Ovary (tissue), 9 donors: Measurements from ENCODE around the gene ENOX1. TPM values are rescaled to one million over a fixed set of nuclear protein-coding genes. Genes with fewer than 3 reads are reported as not detected.

Experiments used
- DNase-seq, 5 donors: peaks; one replicate each; pipeline ENCODE4 v3.0.0-alpha.2; 2019 to 2020
- H3K27ac ChIP-seq, 2 donors: fragments of 200-600 bp; one replicate each; pipeline versions ENCODE4 v1.5.1 to v1.8.0; 2019 to 2022
- H3K27me3 ChIP-seq: fragments of 200-600 bp; one replicate; pipeline ENCODE4 v1.8.0; 2022
- H3K36me3 ChIP-seq: fragments of 200-600 bp; sonication (generic); one replicate; pipeline ENCODE4 v1.5.1; 2019
- H3K4me1 ChIP-seq: one replicate; pipeline ENCODE4 v1.8.1; 2013; ENCODE audit warnings: mild to moderate bottlenecking, moderate library complexity; ENCODE audit not compliant: insufficient read depth
- H3K4me3 ChIP-seq: fragments of 200-600 bp; sonication (generic); one replicate; pipeline ENCODE4 v1.5.1; 2017
- H3K9me3 ChIP-seq, 2 donors: fragments of 200-600 bp in 1 of 2; sonication (generic) in 1 of 2; one replicate each; pipeline versions ENCODE4 v1.5.1 to v1.8.1; 2013 to 2019; ENCODE audit warnings: mild to moderate bottlenecking in 1 of 2, moderate library complexity in 1 of 2
- EP300 ChIP-seq: sonication (generic); formaldehyde crosslinking; IDR thresholded peaks from one replicate; pipeline ENCODE4 v1.6.1; 2017; ENCODE audit warnings: antibody characterized with exemption
- POLR2A ChIP-seq: fragments of 450-650 bp; IDR thresholded peaks from one replicate; pipeline ENCODE4 v1.6.1; 2017; ENCODE audit warnings: antibody characterized with exemption, mild to moderate bottlenecking, moderate library complexity
- WGBS, 3 donors: extraction: QIAGEN DNeasy Blood & Tissue Kit in 1 of 3; methylation state at CpG; one replicate each; pipeline versions ENCODE4 v1.1.5 to v1.1.7; 2013 to 2017; 5-methylcytosine and 5-hydroxymethylcytosine counted together
- intact Hi-C, 4 donors: fragments of 100-400 bp; cut with DNase I; formaldehyde crosslinking; loops; one replicate each; pipeline versions ENCODE4 v1.11.0 to v1.15.1; 2022 to 2023
- polyA plus RNA-seq, 2 donors: library from polyadenylated mRNA; stranded (reverse); fragments of 200-250 nt in 1 of 2; fragments of 350-450 nt in 1 of 2; fragmentation: Illumina TruSeq in 1 of 2; extraction: RNeasy Lipid Tissue Mini Kit (QIAGEN cat#74804) in 1 of 2; gene quantifications; one replicate each; pipeline ENCODE4 v1.2.3, GENCODE V29; 2013 to 2014
- total RNA-seq, 7 donors: library from RNA; depleted of rRNA in 2 of 7; stranded (reverse); fragments of >200 nt in 2 of 7; fragmentation: NEBNext Ultra II Directional in 3 of 7; extraction: Animal tissue kit (Norgen Biotek cat#: 25700) in 3 of 7; gene quantifications; one replicate each; pipeline versions ENCODE4 v1.1.0 to v1.2.4, GENCODE V29; 2016 to 2023
- TF ChIP-seq, protein P1 (sequence below), 3 donors: fragments of 450-650 bp in 2 of 3; fragments of 200-600 bp in 1 of 3; IDR thresholded peaks; one replicate each; pipeline versions ENCODE4 v1.5.1 to v1.8.0; 2016 to 2022; ENCODE audit warnings: antibody characterized with exemption in 3 of 3, mild to moderate bottlenecking in 1 of 3
- donor health status: DM: no; HTN: no; CAD: no; lungs with moderate emphysema.
- donor health status: DM: no; HTN: no; CAD: no.
- donor health status: Bipolar disorder and iron deficiency.
- donor health status: DM: yes; HTN: yes; CAD: no.
- donor health status: DM: no; HTN: no; CAD: no.
- donor health status: DM: yes; HTN: yes; CAD: no.

Gene ENOX1
- total and polyA plus RNA-seq, 9 donors: 3.6 to 17.5 (median 7.8) TPM

DNA sequence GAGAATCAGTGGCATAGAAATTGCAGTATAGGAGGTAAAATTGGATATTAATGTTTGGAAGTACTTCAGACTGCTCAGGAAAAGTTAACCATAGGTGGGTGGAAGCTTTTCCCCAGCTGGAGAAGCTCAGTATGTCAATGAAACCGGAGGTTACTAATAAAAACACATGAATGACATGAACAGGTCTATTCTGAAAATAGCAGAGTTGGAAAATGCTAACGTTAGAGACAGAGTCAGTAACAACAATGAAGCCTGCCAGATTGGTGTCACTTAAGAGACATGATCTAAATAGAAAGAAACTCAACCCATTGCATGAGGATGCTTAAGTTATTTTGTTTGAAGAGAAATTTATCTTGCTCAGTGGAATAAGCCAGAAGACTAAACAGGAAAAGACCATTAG is 398.9 kb downstream of the ENOX1 start:
- H3K4me3 ChIP-seq: no peak overlapping the region
- 32 to 37% (median 34%) methylated on average over 2 of the region's 2 CpGs for WGBS, 3 donors
- TF ChIP-seq POLR2A: no peak
- intact Hi-C loops: no loop called here
- no peaks in the 10 kb centered on the region for H3K27me3 ChIP-seq
- no peaks in the 10 kb centered on the region for H3K9me3 ChIP-seq
- H3K4me1 ChIP-seq: no peaks in the 10 kb centered on the region
- no peak for DNase-seq
- H3K27ac ChIP-seq: no peak overlapping the region
- H3K36me3 ChIP-seq: no peaks in the 10 kb centered on the region

DNA sequence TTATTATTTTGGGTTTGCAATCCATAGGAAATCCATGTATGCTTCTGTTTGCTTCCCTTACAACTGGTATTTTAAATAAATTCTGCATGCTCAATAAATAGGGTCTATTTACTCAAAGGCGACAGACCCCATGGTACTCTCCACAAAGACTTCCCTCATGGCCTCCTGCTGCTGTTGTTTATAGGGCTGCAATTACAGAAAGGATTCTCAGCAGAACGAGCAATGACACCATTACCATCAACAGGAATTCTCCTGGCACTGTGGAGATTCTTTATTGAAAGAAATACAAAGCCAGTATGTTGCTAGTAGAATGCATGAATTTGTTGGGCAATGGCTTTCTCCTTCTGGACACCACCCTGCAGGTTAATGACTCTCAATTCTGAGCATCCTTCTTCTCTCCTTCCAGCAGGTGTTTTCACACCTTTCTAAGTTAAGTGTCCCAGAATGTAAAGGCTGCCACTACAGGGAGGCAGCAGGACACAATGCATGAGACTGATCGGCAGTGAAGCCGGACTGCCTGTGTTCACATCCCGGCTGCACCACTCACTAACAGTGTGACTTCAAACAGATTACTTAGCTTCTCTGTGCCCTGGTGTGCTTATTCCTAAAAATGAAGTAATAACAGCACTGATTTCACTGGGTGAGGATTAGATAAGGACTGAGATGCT is 403.1 kb downstream of the ENOX1 start:
- Histone ChIP-seq H3K27ac (no peak overlapping the region), H3K4me1 (no peaks in the 10 kb centered on the region), H3K36me3 (no peaks in the 10 kb centered on the region), H3K9me3 (no peaks in the 10 kb centered on the region), H3K4me3 (no peak overlapping the region), H3K27me3 (no peaks in the 10 kb centered on the region)
- no peak for DNase-seq
- 92 to 96% (median 94%) methylated on average over 5 of the region's 5 CpGs for whole genome bisulfite sequencing, 3 donors
- intact Hi-C loops: no loop called here
- TF ChIP-seq, protein P1, sequence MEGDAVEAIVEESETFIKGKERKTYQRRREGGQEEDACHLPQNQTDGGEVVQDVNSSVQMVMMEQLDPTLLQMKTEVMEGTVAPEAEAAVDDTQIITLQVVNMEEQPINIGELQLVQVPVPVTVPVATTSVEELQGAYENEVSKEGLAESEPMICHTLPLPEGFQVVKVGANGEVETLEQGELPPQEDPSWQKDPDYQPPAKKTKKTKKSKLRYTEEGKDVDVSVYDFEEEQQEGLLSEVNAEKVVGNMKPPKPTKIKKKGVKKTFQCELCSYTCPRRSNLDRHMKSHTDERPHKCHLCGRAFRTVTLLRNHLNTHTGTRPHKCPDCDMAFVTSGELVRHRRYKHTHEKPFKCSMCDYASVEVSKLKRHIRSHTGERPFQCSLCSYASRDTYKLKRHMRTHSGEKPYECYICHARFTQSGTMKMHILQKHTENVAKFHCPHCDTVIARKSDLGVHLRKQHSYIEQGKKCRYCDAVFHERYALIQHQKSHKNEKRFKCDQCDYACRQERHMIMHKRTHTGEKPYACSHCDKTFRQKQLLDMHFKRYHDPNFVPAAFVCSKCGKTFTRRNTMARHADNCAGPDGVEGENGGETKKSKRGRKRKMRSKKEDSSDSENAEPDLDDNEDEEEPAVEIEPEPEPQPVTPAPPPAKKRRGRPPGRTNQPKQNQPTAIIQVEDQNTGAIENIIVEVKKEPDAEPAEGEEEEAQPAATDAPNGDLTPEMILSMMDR (IDR thresholded peaks at IDR 0.05): no peak
- TF ChIP-seq POLR2A (no peak), EP300 (no peak)

DNA sequence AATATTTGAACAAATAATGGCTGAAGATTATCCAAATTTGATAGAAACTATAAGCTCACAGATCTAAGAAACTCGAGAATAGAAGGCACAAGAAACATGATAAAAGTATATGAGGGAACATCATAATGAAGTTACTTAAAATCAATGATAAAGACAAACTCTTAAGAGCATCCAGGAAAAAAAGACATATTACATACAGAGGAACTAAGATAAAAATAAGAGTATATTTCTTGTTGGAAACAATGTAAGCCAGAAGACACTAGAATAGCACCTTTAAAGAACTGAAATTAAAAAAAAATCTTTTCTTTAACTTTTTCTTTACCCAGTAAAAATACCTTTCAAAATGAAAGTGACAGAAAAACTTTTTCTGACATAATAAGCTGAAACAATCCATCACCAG is 407.0 kb downstream of the ENOX1 start:
- TF ChIP-seq EP300 (no peak), POLR2A (no peak)
- TF ChIP-seq, protein P1 (IDR thresholded peaks at IDR 0.05): no peak
- no peak overlapping the region for H3K4me3 ChIP-seq
- DNase-seq: no peak
- WGBS, 3 donors: 92 to 97% (median 95%) methylated on average over 1 of the region's 1 CpG
- no peaks in the 10 kb centered on the region for H3K27me3 ChIP-seq
- intact Hi-C loops: no loop called here
- no peaks in the 10 kb centered on the region for H3K36me3 ChIP-seq
- H3K27ac ChIP-seq: no peak overlapping the region
- H3K4me1 ChIP-seq: no peaks in the 10 kb centered on the region
- H3K9me3 ChIP-seq: no peaks in the 10 kb centered on the region

DNA sequence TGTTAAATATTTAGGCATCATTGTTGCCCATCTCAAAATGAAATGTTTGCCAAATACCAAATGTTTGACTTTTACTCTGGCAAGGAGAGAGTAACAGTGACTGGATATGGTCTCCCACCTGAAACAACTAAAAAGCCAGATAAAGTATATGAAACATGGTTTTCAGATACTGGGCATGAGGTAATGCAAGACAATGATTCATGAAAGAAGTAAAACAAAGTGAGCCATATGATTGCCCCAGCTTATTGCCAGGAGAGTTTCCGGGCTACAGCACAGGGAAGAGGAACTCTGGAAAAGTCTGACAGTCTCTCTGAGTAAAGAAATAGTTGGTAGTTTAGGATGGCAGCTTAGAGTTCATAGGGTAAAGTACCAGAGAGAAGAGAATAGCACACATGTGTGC is 408.8 kb downstream of the ENOX1 start:
- 88 to 89% (median 89%) methylated on average over 1 of the region's 1 CpG for WGBS, 3 donors
- intact Hi-C loops: no loop called here
- TF ChIP-seq EP300 (no peak), POLR2A (no peak)
- Histone ChIP-seq H3K4me3 (no peak overlapping the region), H3K9me3 (no peaks in the 10 kb centered on the region), H3K4me1 (no peaks in the 10 kb centered on the region), H3K27me3 (no peaks in the 10 kb centered on the region), H3K36me3 (no peaks in the 10 kb centered on the region), H3K27ac (no peak overlapping the region)
- no peak for DNase-seq

DNA sequence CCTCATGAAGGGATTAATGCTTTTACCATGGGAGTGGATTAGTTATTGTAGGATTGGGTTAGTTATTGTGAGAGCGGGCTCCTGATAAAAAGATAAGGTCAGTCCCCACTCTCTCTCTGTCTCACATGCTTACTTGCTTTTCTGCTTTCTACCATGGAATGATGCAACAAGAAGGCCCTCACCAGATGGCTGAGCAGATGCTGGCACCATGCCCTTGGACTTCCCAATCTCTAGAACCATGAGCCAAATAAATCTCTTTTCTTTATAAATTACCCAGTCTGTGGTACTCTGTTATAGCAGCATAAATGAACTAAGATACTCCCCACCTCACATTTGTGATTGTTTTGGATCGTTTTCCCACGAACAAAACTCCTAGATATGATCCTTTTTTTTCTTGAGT is 409.6 kb downstream of the ENOX1 start:
- Histone ChIP-seq H3K4me1 (no peaks in the 10 kb centered on the region), H3K9me3 (no peaks in the 10 kb centered on the region), H3K27ac (no peak overlapping the region), H3K36me3 (no peaks in the 10 kb centered on the region), H3K4me3 (no peak overlapping the region), H3K27me3 (no peaks in the 10 kb centered on the region)
- TF ChIP-seq, protein P1 (IDR thresholded peaks at IDR 0.05): no peak
- TF ChIP-seq POLR2A (no peak), EP300 (no peak)
- WGBS, 3 donors: 82 to 87% (median 84%) methylated on average over 3 of the region's 3 CpGs
- intact Hi-C loops: no loop called here
- DNase-seq: peak in 2 of 5 donors; percentile 11 to 30
